Ramos (cell line): ENCODE data around the gene CBX2.

Experiments used
- in situ Hi-C: fragments of 300-500 bp; cut with MboI; formaldehyde crosslinking; loops from one replicate; pipeline ENCODE4 v1.14.3; 2022; ENCODE audit warnings: low sequenced_read_pairs; ENCODE audit not compliant: unreplicated experiment

The CBX2 gene

DNA sequence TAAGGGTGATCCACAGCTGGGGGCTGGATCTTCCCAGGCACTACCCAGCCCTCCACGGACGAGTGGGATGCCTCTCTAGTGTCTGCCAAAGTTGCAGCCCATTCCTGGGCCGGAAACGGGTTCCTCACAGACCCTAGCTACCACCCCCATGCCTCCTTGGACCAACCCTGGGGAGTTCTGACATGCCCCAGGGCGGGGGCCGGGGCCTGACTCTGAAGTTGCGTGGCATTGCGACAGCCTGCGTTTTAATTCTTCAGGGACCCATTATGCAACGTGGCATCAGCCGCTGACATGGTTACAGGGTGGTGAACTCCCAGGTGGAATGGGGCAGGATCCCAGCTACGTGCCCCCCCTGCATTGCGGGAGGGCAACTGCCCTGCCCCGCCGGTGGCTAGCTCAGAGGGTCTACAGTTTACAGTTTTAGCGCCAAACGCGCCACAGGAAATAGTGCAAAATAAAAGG, 58.6 kb downstream of the CBX2 start:
- in situ Hi-C loops = no loop called here

DNA sequence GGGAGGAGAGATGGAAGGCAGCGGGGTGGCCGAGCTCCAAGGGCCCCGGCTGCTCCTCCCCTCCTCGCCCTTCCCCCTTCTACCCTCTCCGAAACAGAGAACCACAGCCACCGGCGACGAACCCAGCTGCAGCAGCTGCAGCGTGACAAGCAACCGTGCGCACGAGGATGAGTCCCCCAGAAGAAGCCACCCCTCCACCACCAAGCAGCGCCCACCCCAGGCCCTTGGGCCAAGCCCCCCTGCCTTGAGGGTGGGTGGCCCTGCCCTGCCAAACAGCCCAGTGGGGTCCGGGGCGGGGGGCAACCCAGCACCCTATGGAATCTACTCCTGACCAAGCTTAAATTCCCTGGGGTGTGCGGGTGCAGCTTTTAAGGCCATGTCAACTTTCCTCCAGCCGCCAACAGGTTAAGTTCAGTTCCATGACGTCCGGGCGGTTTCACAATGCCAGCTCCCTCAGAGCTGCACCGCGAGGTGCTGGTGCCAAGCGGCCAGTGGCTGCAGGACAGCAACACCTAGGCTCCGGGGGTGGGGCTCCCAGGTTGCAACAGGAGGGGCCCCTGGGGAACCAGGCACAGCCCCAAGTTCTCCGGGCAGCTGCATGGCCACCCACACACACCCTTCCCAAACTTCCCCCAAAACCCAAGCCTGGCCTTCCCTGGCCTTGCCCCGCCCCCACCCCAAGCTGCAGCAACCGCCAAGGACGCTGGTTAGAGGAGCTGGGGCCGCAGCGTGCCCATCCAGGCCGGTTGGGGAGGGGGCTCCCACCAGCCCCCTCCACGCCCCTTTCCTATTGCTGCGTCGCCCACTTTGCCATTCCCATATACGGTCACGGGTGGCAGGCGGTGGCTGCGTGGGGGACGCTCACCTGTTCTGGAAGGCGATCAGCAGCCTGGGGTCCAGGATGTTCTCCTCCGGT, 59.3 kb downstream of the CBX2 start:
- in situ Hi-C loops = no loop called here
